Stimulated activated naive CD8-positive, alpha-beta T cell treated with anti-CD3 and anti-CD28 coated beads, Interleukin-15, amount 100 ng/mL, for 72 hours (primary cell): ENCODE measurements around the gene FXYD5.
A peak's percentile ranks its signal among the peaks of the same experiment; 100 is the strongest.
"Not testable (repeated sequence)": the region's sequence is repeated elsewhere in the genome, so short reads cannot be mapped to it uniquely, and the experiment has no call there.

Experiments used
- ATAC-seq: fragments of 150-1000 bp; cut with Tn5 transposase; 2 replicates; pipeline ENCODE4 v1.10.0; 2021; ENCODE audit warnings: mild to moderate bottlenecking, moderate library complexity
- DNase-seq, 2 donors: peaks; one replicate each; pipeline ENCODE4 v3.0.0; 2021 to 2022
- H3K27ac Mint-ChIP-seq, 2 donors: one replicate each; pipeline ENCODE4 v1.8.0; 2022; ENCODE audit warnings: mild to moderate bottlenecking in 2 of 2, mixed read lengths in 2 of 2, moderate library complexity in 2 of 2
- H3K27me3 Mint-ChIP-seq: one replicate; pipeline ENCODE4 v1.8.0; 2022; ENCODE audit warnings: mixed read lengths
- H3K4me1 Mint-ChIP-seq: one replicate; pipeline ENCODE4 v1.8.0; 2022; ENCODE audit warnings: mild to moderate bottlenecking, mixed read lengths
- H3K4me3 Mint-ChIP-seq, 2 donors: one replicate each; pipeline ENCODE4 v1.8.0; 2022; ENCODE audit warnings: mild to moderate bottlenecking in 2 of 2, mixed read lengths in 2 of 2, moderate library complexity in 1 of 2
- H3K9me3 Mint-ChIP-seq, 2 donors: one replicate each; pipeline ENCODE4 v1.8.0; 2022; ENCODE audit warnings: mixed read lengths in 2 of 2

FXYD5 gene

DNA sequence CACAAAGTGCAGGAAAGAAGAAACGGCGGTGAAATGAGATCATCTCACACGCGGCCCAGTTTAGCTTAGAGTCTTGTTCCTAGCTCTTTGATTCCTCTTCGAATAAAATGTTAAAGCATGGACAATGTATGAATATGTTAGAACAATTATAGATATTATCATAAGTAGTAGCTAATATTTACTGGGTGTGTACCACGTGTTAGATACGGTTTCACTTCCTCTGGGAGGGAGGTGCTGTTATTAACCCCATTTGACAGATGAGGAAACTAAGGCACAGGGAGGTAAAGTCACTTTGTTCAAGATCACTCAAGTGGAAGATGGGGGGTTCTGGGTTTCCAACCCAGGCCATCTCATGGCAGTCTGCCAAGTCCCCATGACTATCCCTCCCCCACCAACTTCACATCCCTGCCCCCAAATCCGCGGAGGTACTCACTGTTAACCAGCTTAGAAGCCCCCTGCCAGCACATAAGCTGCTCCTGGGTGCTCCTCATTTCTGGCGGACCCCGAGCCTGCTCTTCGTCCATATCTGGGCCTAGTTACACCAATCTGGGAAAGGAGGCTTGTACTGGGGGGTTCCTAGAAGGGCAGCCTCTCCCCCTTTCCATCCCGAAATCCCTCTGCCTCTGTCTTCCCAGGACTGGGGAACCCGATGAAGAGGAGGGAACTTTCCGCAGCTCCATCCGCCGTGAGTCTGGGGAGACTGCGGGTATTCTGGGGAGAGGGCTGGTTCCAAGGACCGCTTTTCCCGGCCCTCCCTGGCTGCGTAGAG lies 12.5 kb upstream of the FXYD5 start:
- Mint-ChIP-seq H3K27ac (peak overlapping the region in 1 of 2 donors; percentile 79), H3K27me3 (peaks cover 19% of the 10 kb centered on the region), H3K4me3 (peak overlapping the region; percentile 81 to 86), H3K4me1 (peaks cover 51% of the 10 kb centered on the region), H3K9me3 (no peaks in the 10 kb centered on the region)
- no peak for DNase-seq
- peak; percentile 25 for ATAC-seq

DNA sequence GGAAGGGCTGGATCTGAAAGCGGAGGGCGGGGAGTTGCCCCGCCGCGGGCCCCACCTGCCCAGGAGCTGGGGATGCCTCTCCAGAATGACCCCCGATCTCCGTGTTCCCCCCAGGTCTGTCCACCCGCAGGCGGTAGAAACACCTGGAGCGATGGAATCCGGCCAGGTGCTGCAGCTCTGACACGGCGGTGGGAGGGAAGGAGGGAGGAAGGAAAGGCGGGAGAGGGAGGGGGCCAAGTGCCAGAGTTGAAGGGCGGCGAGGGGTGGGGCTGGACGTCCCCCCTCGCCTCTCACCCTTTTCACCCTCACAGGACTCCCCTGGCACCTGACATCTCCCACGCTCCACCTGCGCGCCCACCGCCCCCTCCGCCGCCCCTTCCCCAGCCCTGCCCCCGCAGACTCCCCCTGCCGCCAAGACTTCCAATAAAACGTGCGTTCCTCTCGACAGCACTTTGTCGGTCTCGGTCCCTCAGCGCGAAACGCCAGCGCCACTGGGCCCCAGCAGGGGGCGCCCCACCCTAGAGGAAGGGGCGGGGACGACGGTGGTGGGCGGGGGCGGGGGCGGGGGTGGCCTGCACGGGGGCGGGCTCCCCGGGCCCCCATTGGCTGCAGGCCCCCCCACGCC lies 11.8 kb upstream of the FXYD5 start:
- Mint-ChIP-seq H3K4me3 (peak overlapping the region; percentile 81 to 86), H3K9me3 (no peaks in the 10 kb centered on the region), H3K27ac (no peak overlapping the region), H3K27me3 (peaks cover 18% of the 10 kb centered on the region), H3K4me1 (peaks cover 51% of the 10 kb centered on the region)
- ATAC-seq (peak; percentile 27), DNase-seq (peak; percentile 69 to 72)

- ATAC-seq = no peak
- no peak for DNase-seq
- peak within 1 kb of the TSS; percentile 81 to 86 for H3K4me3 Mint-ChIP-seq
- peaks cover 51% of the 10 kb centered on the region for H3K4me1 Mint-ChIP-seq
- H3K27ac Mint-ChIP-seq = no peak within 1 kb of the TSS
- no peaks in the 10 kb centered on the region for H3K9me3 Mint-ChIP-seq
- H3K27me3 Mint-ChIP-seq = peaks cover 12% of the 10 kb centered on the region
These were observed 11.3 kb upstream of the FXYD5 start, which contains the start of gene FXYD7 for GRCh38 chr19:35143231-35143715. TSS of gene FXYD7 (plus strand) at chr19:35143255. CDS start at chr19:35143334, 79 bp downstream.

DNA sequence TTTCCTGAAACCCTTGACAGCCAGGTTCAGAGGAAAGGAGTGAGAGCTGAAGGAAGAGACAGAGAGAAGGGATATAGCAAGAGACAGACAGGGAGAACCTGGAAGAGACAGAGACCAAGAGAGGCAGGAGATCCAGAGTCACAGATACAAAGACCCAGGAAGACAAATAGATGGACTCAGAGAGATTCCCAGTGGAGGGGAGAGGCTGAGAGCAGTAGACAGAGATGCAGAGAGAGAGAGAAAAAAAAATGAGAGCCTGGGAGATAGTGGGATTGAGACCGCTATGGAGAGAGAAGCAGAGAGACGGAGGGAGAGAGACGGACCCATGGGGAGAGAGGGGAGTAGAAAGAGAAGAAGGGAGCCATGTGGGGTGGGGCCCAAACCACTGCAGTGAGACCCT lies 10.7 kb upstream of the FXYD5 start:
- DNase-seq = no peak
- peaks cover 10% of the 10 kb centered on the region for H3K27me3 Mint-ChIP-seq
- H3K27ac Mint-ChIP-seq = no peak overlapping the region
- no peak for ATAC-seq
- H3K4me3 Mint-ChIP-seq = peak overlapping the region in 1 of 2 donors; percentile 11
- H3K9me3 Mint-ChIP-seq = no peaks in the 10 kb centered on the region
- peaks cover 51% of the 10 kb centered on the region for H3K4me1 Mint-ChIP-seq

- Mint-ChIP-seq H3K9me3 (no peaks in the 10 kb centered on the region), H3K27me3 (peaks cover 10% of the 10 kb centered on the region), H3K27ac (no peak overlapping the region), H3K4me3 (no peak overlapping the region), H3K4me1 (peaks cover 51% of the 10 kb centered on the region)
- DNase-seq = no peak
- ATAC-seq = no peak
These were observed 10.3 kb upstream of the FXYD5 start for GRCh38 chr19:35144259-35144599.

DNA sequence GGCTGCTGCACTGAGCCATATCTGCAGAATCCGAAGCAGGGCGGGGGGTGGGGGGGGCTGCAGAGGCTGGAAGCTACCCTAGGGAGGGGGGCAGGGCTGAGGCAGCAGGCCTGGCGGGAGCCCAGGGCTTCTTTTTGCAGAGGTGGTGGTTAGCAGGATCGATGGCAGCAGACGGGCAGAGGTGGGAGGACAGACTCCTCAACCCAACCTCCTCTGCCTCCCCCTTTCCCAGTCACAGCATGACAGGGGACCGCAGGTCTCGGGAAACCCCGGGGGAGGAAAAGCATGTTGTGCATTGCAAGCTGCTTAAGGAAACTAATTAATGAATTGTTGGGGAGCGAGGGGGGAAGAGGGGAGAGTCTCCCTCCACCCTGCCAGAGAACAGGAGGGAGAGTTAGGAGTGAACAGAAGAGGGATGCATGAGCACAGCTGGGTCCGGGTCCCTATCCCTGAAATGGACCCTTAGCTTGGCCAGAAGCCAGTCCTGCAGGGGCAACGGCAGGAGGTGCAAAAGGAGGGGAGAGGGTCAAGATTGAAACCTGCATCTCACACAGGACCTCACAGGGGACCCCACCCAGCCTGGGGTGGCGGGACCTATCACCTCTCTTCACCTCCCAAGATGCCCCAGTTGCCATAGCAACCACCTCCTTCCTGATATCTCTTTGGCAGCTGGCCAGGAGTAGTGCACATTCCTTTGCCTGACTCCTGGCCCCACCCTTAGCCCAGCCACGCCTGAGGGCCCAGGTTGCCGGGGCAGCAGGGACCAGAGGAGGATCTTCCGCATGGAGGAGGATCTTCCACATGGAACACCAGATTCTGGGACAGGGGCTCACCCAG lies 9.7 kb upstream of the FXYD5 start:
- Mint-ChIP-seq H3K4me3 (no peak overlapping the region), H3K27me3 (peaks cover 10% of the 10 kb centered on the region), H3K27ac (no peak overlapping the region), H3K9me3 (no peaks in the 10 kb centered on the region), H3K4me1 (peaks cover 51% of the 10 kb centered on the region)
- no peak for ATAC-seq
- no peak for DNase-seq

GRCh38 chr19:35146746-35147459 lies 7.6 kb upstream of the FXYD5 start:
- ATAC-seq (no peak), DNase-seq (no peak)
- H3K27me3 Mint-ChIP-seq = peaks cover 10% of the 10 kb centered on the region
- H3K27ac Mint-ChIP-seq = peak overlapping the region in 1 of 2 donors; percentile 70
- no peaks in the 10 kb centered on the region for H3K9me3 Mint-ChIP-seq
- H3K4me1 Mint-ChIP-seq = peaks cover 44% of the 10 kb centered on the region
- no peak overlapping the region for H3K4me3 Mint-ChIP-seq

DNA sequence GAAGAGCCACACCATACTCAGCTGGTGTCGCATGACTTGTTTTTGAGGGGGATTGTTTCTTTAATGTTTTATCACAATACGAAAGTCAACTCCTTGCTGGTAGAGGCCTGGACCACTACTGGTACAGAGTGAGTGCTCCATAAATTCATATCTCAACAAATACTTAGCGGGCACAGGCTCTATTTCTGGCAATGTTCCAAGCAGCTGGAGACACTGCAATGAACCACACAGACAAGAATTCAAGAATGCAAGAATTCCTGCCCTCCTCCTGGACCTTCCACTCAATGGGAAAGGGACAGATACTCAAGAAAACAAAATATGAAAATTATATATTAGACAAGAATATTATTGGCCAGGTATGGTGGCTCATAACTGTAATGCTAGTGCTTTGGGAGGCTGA lies 5.1 kb upstream of the FXYD5 start:
- Mint-ChIP-seq H3K9me3 (no peaks in the 10 kb centered on the region), H3K4me3 (no peak overlapping the region), H3K4me1 (peaks cover 27% of the 10 kb centered on the region), H3K27me3 (no peaks in the 10 kb centered on the region), H3K27ac (no peak overlapping the region)
- DNase-seq (no peak), ATAC-seq (no peak)

DNA sequence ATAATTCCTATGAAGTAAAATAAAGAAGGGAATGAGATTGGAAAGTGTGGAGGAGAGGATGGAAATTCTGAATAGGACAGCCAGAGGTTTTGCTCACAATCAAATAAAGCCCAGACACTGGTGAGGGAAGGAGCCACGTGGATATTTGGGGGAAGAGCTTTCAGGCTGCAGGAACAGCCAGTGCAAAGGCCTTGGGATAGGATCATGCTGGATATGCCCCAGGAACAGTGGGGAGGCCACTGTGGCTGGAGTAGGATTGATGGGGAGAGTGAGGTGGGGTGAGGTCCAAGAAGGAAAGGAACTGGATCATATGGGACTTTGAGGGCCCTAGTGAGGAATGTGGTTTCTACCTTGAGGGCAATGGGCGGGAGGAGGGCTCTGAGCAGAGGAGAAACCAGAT lies 4.1 kb upstream of the FXYD5 start:
- Mint-ChIP-seq H3K27me3 (no peaks in the 10 kb centered on the region), H3K27ac (peak overlapping the region in 1 of 2 donors; percentile 44), H3K4me1 (peaks cover 19% of the 10 kb centered on the region), H3K4me3 (no peak overlapping the region), H3K9me3 (no peaks in the 10 kb centered on the region)
- no peak for DNase-seq
- ATAC-seq = no peak

GRCh38 chr19:35151273-35152065 lies 3.1 kb upstream of the FXYD5 start:
- Mint-ChIP-seq H3K4me3 (no peak overlapping the region), H3K9me3 (no peaks in the 10 kb centered on the region), H3K4me1 (peaks cover 24% of the 10 kb centered on the region), H3K27ac (peak overlapping the region in 1 of 2 donors; percentile 61), H3K27me3 (no peaks in the 10 kb centered on the region)
- ATAC-seq (no peak), DNase-seq (no peak)

- Mint-ChIP-seq H3K4me3 (peak overlapping the region; percentile 97 to 100), H3K4me1 (peaks cover 35% of the 10 kb centered on the region), H3K27ac (peak overlapping the region in 1 of 2 donors; percentile 3)
These were observed 1.4 kb upstream of the FXYD5 start for GRCh38 chr19:35153129-35153522.

DNA sequence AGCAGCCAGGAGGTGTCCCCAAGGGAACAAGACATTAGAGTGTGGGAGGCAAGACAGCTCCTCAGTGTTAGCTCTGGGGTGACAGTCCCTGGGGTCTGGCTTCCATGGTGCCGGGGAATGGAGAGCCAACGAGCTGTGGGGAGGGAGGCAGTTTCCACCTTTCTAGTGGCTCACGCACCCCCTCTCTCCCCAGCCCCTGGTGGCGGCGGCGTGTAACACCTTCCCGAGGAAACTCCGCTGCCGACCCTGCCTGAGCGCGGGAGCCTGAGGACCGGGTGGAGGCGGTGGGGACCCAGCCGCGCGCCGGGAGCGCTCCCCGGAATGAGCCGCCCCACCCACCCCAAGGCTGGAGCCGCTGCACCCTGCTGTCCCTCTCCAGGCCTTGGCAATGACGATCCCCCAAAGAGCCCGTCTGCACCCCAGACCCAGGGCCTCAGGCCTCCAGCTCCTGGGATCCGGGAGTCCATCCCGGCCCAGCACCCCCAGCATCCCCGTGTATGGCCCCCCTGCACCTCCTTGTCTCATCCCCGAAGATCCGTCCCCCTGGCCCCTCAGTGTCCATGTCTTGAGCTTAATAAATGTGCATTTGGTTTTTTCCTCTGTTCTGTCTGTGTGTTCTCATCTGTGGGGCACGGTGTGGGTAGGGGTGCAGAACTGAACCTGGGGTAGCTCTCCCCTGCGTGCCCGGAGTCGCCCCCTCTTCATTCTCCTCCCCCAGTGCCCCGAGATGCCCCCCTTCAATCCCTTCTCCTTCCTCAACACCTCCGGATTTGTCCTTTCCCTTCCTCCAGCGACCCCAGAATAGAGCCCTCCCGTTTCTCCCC lies 622 bp upstream of the FXYD5 start:
- ATAC-seq (peak; percentile 76), DNase-seq (peak; percentile 75 to 81)
- Mint-ChIP-seq H3K27me3 (no peaks in the 10 kb centered on the region), H3K4me3 (peak overlapping the region; percentile 97 to 100), H3K27ac (peak overlapping the region; percentile 97 to 100), H3K9me3 (no peaks in the 10 kb centered on the region), H3K4me1 (peaks cover 43% of the 10 kb centered on the region)

More at GRCh38 chr19:35153129-35153522, 1.4 kb upstream of the FXYD5 start:
- H3K27me3 Mint-ChIP-seq, DNase-seq, H3K9me3 Mint-ChIP-seq, ATAC-seq: not testable (repeated sequence)

DNA sequence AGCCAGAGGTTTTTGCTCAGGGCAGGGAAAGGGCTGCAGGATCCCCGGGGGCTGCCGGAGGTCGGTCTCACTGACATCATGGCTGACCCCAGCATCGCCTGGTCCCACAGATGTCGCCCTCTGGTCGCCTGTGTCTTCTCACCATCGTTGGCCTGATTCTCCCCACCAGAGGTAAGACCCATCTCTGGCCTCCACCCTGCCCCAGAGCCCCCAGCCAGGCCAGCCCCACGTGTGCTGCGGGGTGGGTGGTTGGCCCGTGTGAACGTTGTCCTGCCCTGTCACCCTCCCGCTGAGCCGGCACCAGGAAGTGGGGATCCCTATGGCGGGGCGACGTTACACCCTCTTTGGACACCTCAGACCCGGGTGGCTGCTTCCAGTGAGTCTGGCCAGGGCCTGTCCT lies 906 bp downstream of the FXYD5 start:
- Mint-ChIP-seq H3K27ac (peak overlapping the region; percentile 97 to 100), H3K4me1 (peaks cover 53% of the 10 kb centered on the region)

More for the DNA sequence above, 906 bp downstream of the FXYD5 start:
- ATAC-seq = peak; percentile 54
- no peaks in the 10 kb centered on the region for H3K9me3 Mint-ChIP-seq
- H3K27me3 Mint-ChIP-seq = no peaks in the 10 kb centered on the region
- DNase-seq = peak in 1 of 2 donors; percentile 41
- peak overlapping the region; percentile 97 to 100 for H3K4me3 Mint-ChIP-seq
